ENCODE results near the gene FAM186B. TPM values are rescaled to one million over a fixed set of nuclear protein-coding genes. Genes with fewer than 3 reads are reported as not detected.

Gene FAM186B
- total and polyA plus RNA-seq, 9 donors, result 0.11 to 1.5 (median 0.73) TPM

- Histone ChIP-seq H3K4me3 (no peak overlapping the region), H3K27ac (no peak overlapping the region), H3K4me1 (ENCODE audit: insufficient read depth) (peaks cover 8% of the 10 kb centered on the region), H3K27me3 (no peaks in the 10 kb centered on the region), H3K9me3 (no peaks in the 10 kb centered on the region), H3K36me3 (no peaks in the 10 kb centered on the region)
- intact Hi-C loops (cut with DNase I), result no loop called here
- WGBS, 3 donors, result 87 to 93% (median 90%) methylated on average over 14 of the region's 14 CpGs
- no peak for DNase-seq
- TF ChIP-seq POLR2A (IDR thresholded peaks at IDR 0.05), result no peak
- no peak for TF ChIP-seq CTCF (IDR thresholded peaks at IDR 0.05)
- TF ChIP-seq EP300 (IDR thresholded peaks at IDR 0.05), result no peak
Observed at GRCh38 chr12:49563951-49564685, 41.3 kb downstream of the FAM186B start.

GRCh38 chr12:49562831-49563230 lies 42.6 kb downstream of the FAM186B start:
- no peaks in the 10 kb centered on the region for H3K36me3 ChIP-seq
- WGBS, 3 donors, result 88 to 93% (median 90%) methylated on average over 6 of the region's 6 CpGs
- intact Hi-C loops (cut with DNase I), result no loop called here
- TF ChIP-seq EP300 (IDR thresholded peaks at IDR 0.05), result no peak
- no peak for TF ChIP-seq POLR2A (IDR thresholded peaks at IDR 0.05)
- no peak for TF ChIP-seq CTCF (IDR thresholded peaks at IDR 0.05)
- H3K27me3 ChIP-seq, result no peaks in the 10 kb centered on the region
- DNase-seq, result no peak
- no peaks in the 10 kb centered on the region for H3K9me3 ChIP-seq
- H3K4me1 ChIP-seq (ENCODE audit: insufficient read depth), result peaks cover 7% of the 10 kb centered on the region
- H3K4me3 ChIP-seq, result no peak overlapping the region
- H3K27ac ChIP-seq, result no peak overlapping the region

GRCh38 chr12:49562233-49562632 lies 43.2 kb downstream of the FAM186B start:
- intact Hi-C loops (cut with DNase I), result no loop called here
- Histone ChIP-seq H3K27me3 (no peaks in the 10 kb centered on the region), H3K27ac (no peak overlapping the region), H3K4me1 (ENCODE audit: insufficient read depth) (peaks cover 4% of the 10 kb centered on the region), H3K9me3 (no peaks in the 10 kb centered on the region), H3K4me3 (no peak overlapping the region), H3K36me3 (no peaks in the 10 kb centered on the region)
- WGBS, 3 donors, result 82 to 86% (median 84%) methylated on average over 6 of the region's 6 CpGs
- DNase-seq, result no peak
- no peak for TF ChIP-seq CTCF (IDR thresholded peaks at IDR 0.05)
- TF ChIP-seq POLR2A (IDR thresholded peaks at IDR 0.05), result no peak
- TF ChIP-seq EP300 (IDR thresholded peaks at IDR 0.05), result no peak

GRCh38 chr12:49560695-49561094 lies 44.7 kb downstream of the FAM186B start:
- H3K36me3 ChIP-seq, result no peaks in the 10 kb centered on the region

More at GRCh38 chr12:49560695-49561094, 44.7 kb downstream of the FAM186B start:
- TF ChIP-seq POLR2A (IDR thresholded peaks at IDR 0.05) (no peak), EP300 (IDR thresholded peaks at IDR 0.05) (no peak), CTCF (IDR thresholded peaks at IDR 0.05) (no peak)
- H3K9me3 ChIP-seq, result no peaks in the 10 kb centered on the region
- no peak overlapping the region for H3K27ac ChIP-seq
- DNase-seq, result no peak
- intact Hi-C loops (cut with DNase I), result no loop called here
- H3K4me3 ChIP-seq, result no peak overlapping the region
- H3K4me1 ChIP-seq (ENCODE audit: insufficient read depth), result no peaks in the 10 kb centered on the region
- no peaks in the 10 kb centered on the region for H3K27me3 ChIP-seq
- 89 to 91% (median 90%) methylated on average over 7 of the region's 7 CpGs for WGBS, 3 donors
